HG03095 (cell line): ENCODE results near the gene SLC35G6.
"Not testable (repeated sequence)": the region's sequence is repeated elsewhere in the genome, so short reads cannot be mapped to it uniquely, and the experiment has no call there.

Source experiments
- ATAC-seq: cut with Tn5 transposase; IDR thresholded peaks from one replicate; pipeline ENCODE4 v1.9.1; 2021; ENCODE audit warnings: moderate library complexity; ENCODE audit not compliant: unreplicated experiment

The SLC35G6 gene

GRCh38 chr17:7478276-7479212, 2.7 kb upstream of the SLC35G6 start:
- ATAC-seq, result no peak

- no peak for ATAC-seq
These were observed 1.8 kb upstream of the SLC35G6 start, which contains the start of gene ZBTB4 for GRCh38 chr17:7479213-7480088. Gene ZBTB4, minus strand, starts transcription at chr17:7479631. Its CDS starts 12,830 bp downstream, at chr17:7466801.

- no peak for ATAC-seq
These were observed 1.2 kb upstream of the SLC35G6 start for GRCh38 chr17:7480089-7480384.

- ATAC-seq, result not testable (repeated sequence)
These were observed 846 bp downstream of the SLC35G6 start for GRCh38 chr17:7481842-7482741.

- ATAC-seq, result not testable (repeated sequence)
These were observed 1.5 kb downstream of the SLC35G6 start for GRCh38 chr17:7482742-7483088.

- peak; percentile 29 for ATAC-seq
These were observed 2.2 kb downstream of the SLC35G6 start for GRCh38 chr17:7483255-7484066.

GRCh38 chr17:7484067-7484918, 3.0 kb downstream of the SLC35G6 start, which contains the start of gene POLR2A:
Gene POLR2A, plus strand, starts transcription at chr17:7484366.
- ATAC-seq, result peak; percentile 44

- ATAC-seq, result no peak
These were observed 3.7 kb downstream of the SLC35G6 start for GRCh38 chr17:7484919-7485377.

- ATAC-seq, result no peak
These were observed 4.9 kb downstream of the SLC35G6 start for GRCh38 chr17:7486181-7486580.

GRCh38 chr17:7490144-7490543, 8.9 kb downstream of the SLC35G6 start:
- no peak for ATAC-seq

- no peak for ATAC-seq
These were observed 10.3 kb downstream of the SLC35G6 start for GRCh38 chr17:7491583-7491982.

GRCh38 chr17:7493941-7494340, 12.7 kb downstream of the SLC35G6 start:
- ATAC-seq, result no peak

GRCh38 chr17:7495906-7496434, 14.7 kb downstream of the SLC35G6 start:
- no peak for ATAC-seq

GRCh38 chr17:7496470-7497183, 15.4 kb downstream of the SLC35G6 start:
- ATAC-seq, result no peak

GRCh38 chr17:7497228-7497627, 16.0 kb downstream of the SLC35G6 start:
- no peak for ATAC-seq

GRCh38 chr17:7497636-7498035, 16.4 kb downstream of the SLC35G6 start:
- ATAC-seq, result no peak

- ATAC-seq, result no peak
These were observed 17.9 kb downstream of the SLC35G6 start for GRCh38 chr17:7499161-7499560.

- no peak for ATAC-seq
These were observed 20.5 kb downstream of the SLC35G6 start for GRCh38 chr17:7501729-7502128.
